Vagina (tissue), 2 donors: ENCODE data around the gene SMIM31.

Source experiments
- POLR2A ChIP-seq, 2 donors: fragments of 450-650 bp; IDR thresholded peaks; one replicate each; pipeline ENCODE4 v1.6.1; 2017; ENCODE audit warnings: antibody characterized with exemption in 2 of 2, mild to moderate bottlenecking in 2 of 2, moderate library complexity in 2 of 2
- TF ChIP-seq, protein P1 (sequence below), 3 experiments: fragments of 450-650 bp in 2 of 3; fragments of 200-600 bp in 1 of 3; sonication (generic) in 1 of 3; IDR thresholded peaks; one replicate each; pipeline ENCODE4 v1.5.1; 2017 to 2019; ENCODE audit warnings: antibody characterized with exemption in 3 of 3, mild to moderate bottlenecking in 2 of 3, moderate library complexity in 2 of 3

- TF ChIP-seq, protein P1, sequence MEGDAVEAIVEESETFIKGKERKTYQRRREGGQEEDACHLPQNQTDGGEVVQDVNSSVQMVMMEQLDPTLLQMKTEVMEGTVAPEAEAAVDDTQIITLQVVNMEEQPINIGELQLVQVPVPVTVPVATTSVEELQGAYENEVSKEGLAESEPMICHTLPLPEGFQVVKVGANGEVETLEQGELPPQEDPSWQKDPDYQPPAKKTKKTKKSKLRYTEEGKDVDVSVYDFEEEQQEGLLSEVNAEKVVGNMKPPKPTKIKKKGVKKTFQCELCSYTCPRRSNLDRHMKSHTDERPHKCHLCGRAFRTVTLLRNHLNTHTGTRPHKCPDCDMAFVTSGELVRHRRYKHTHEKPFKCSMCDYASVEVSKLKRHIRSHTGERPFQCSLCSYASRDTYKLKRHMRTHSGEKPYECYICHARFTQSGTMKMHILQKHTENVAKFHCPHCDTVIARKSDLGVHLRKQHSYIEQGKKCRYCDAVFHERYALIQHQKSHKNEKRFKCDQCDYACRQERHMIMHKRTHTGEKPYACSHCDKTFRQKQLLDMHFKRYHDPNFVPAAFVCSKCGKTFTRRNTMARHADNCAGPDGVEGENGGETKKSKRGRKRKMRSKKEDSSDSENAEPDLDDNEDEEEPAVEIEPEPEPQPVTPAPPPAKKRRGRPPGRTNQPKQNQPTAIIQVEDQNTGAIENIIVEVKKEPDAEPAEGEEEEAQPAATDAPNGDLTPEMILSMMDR (IDR thresholded peaks at IDR 0.05): no peak
- no peak for TF ChIP-seq POLR2A (IDR thresholded peaks at IDR 0.05)
These were observed 59.6 kb downstream of the SMIM31 start for GRCh38 chr4:164813554-164813953.
